ENCODE data around the gene FOLH1.
"Not testable (repeated sequence)": the region's sequence is repeated elsewhere in the genome, so short reads cannot be mapped to it uniquely, and the experiment has no call there.

The FOLH1 gene

GRCh38 chr11:49177936-49178335 lies 30.5 kb downstream of the FOLH1 start:
- DNase-seq (ENCODE audit: low spot score) = not testable (repeated sequence)

- DNase-seq (ENCODE audit: low spot score) = not testable (repeated sequence)
These were observed 33.0 kb downstream of the FOLH1 start for GRCh38 chr11:49175378-49175777.

- DNase-seq (ENCODE audit: low spot score) = not testable (repeated sequence)
These were observed 33.6 kb downstream of the FOLH1 start for GRCh38 chr11:49174691-49175366.

GRCh38 chr11:49171613-49172012 lies 36.8 kb downstream of the FOLH1 start:
- not testable (repeated sequence) for DNase-seq (ENCODE audit: low spot score)

GRCh38 chr11:49169579-49169978 lies 38.8 kb downstream of the FOLH1 start:
- not testable (repeated sequence) for DNase-seq (ENCODE audit: low spot score)

- DNase-seq (ENCODE audit: low spot score) = not testable (repeated sequence)
These were observed 39.4 kb downstream of the FOLH1 start for GRCh38 chr11:49168992-49169391.

GRCh38 chr11:49151211-49151610 lies 57.2 kb downstream of the FOLH1 start:
- DNase-seq (ENCODE audit: low spot score) = no peak

- not testable (repeated sequence) for DNase-seq (ENCODE audit: low spot score)
These were observed 106.0 kb downstream of the FOLH1 start for GRCh38 chr11:49102356-49102755.

Measured in AG08396 (cell line).